Measurements from ENCODE around the gene CLDND1.

DNA sequence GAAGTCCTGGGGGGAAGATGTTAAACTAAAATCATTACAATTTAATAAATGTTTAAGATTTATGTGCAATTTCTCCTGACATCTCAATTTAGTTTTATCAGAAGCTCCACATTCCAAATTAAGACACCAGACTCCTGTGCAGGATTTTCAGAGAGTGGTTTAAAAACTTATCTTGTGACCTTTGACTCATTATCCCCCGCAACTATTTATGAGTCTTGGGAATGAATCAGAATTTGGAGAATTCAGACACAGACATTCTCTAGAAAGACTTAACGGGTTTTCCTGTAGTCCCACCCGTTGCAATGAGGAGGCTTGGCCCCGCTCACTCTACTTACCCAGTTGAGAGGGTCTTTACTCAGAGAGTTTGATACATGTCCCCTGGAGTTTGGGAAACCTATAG is 18.2 kb downstream of the CLDND1 start:
- no peak for TF ChIP-seq EZH2phosphoT487 (IDR thresholded peaks at IDR 0.05; ENCODE audit: low read depth, severe bottlenecking, unreplicated experiment)
- TF ChIP-seq, protein P1, sequence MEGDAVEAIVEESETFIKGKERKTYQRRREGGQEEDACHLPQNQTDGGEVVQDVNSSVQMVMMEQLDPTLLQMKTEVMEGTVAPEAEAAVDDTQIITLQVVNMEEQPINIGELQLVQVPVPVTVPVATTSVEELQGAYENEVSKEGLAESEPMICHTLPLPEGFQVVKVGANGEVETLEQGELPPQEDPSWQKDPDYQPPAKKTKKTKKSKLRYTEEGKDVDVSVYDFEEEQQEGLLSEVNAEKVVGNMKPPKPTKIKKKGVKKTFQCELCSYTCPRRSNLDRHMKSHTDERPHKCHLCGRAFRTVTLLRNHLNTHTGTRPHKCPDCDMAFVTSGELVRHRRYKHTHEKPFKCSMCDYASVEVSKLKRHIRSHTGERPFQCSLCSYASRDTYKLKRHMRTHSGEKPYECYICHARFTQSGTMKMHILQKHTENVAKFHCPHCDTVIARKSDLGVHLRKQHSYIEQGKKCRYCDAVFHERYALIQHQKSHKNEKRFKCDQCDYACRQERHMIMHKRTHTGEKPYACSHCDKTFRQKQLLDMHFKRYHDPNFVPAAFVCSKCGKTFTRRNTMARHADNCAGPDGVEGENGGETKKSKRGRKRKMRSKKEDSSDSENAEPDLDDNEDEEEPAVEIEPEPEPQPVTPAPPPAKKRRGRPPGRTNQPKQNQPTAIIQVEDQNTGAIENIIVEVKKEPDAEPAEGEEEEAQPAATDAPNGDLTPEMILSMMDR (IDR thresholded peaks at IDR 0.05; ENCODE audit: poor library complexity): no peak

All from hepatocyte (in vitro differentiated cells).